SIG-M5 treated with dmso at 0.1 percent for 504 hours (cell line): ENCODE results near the gene ZNF784.

Experiments used
- DNase-seq: peaks from one replicate; lab custom pipeline; 2025; ENCODE audit not compliant: unreplicated experiment; lab: John Stamatoyannopoulos, UW

The ZNF784 gene

GRCh38 chr19:55656988-55657747, 32.8 kb upstream of the ZNF784 start:
- peak; percentile 11 for DNase-seq

- no peak for DNase-seq
These were observed 32.2 kb upstream of the ZNF784 start for GRCh38 chr19:55656552-55656951.

- no peak for DNase-seq
These were observed 31.3 kb upstream of the ZNF784 start for GRCh38 chr19:55655648-55656040.

GRCh38 chr19:55654868-55655647, 30.7 kb upstream of the ZNF784 start, which contains the start of gene U2AF2:
U2AF2 (plus strand) TSS chr19:55655035; CDS start chr19:55655105, 70 bp downstream.
- DNase-seq = peak; percentile 90

GRCh38 chr19:55654323-55654867, 30.0 kb upstream of the ZNF784 start:
- DNase-seq = peak; percentile 98

GRCh38 chr19:55653651-55654322, 29.4 kb upstream of the ZNF784 start:
- peak; percentile 97 for DNase-seq

- DNase-seq = no peak
These were observed 28.2 kb upstream of the ZNF784 start for GRCh38 chr19:55652311-55653128.

GRCh38 chr19:55651236-55651635, 26.9 kb upstream of the ZNF784 start:
- DNase-seq = no peak

GRCh38 chr19:55650602-55651230, 26.4 kb upstream of the ZNF784 start:
- DNase-seq = no peak

- DNase-seq = no peak
These were observed 25.8 kb upstream of the ZNF784 start for GRCh38 chr19:55650126-55650557.

GRCh38 chr19:55649268-55650125, 25.1 kb upstream of the ZNF784 start:
- no peak for DNase-seq

- no peak for DNase-seq
These were observed 24.4 kb upstream of the ZNF784 start for GRCh38 chr19:55648585-55649267.

- DNase-seq = peak; percentile 43
These were observed 23.6 kb upstream of the ZNF784 start, which contains the start of gene CCDC106 for GRCh38 chr19:55647732-55648584. CCDC106 (plus strand) TSS chr19:55648212; CDS start chr19:55649047, 835 bp downstream.

- no peak for DNase-seq
These were observed 22.7 kb upstream of the ZNF784 start for GRCh38 chr19:55646889-55647731.

GRCh38 chr19:55645512-55645881, 21.1 kb upstream of the ZNF784 start:
- DNase-seq = no peak

GRCh38 chr19:55644842-55645511, 20.6 kb upstream of the ZNF784 start:
- no peak for DNase-seq
